HepG2 (cell line): Measurements from ENCODE around the gene FAM83G. TPM values are rescaled to one million over a fixed set of nuclear protein-coding genes. Genes with fewer than 3 reads are reported as not detected.

Experiments used
- ATF3 ChIP-seq: sonication (generic); formaldehyde crosslinking; IDR thresholded peaks from 2 replicates; pipeline ENCODE4 v1.4.0; 2020; ENCODE audit warnings: missing genetic modification reagents
- DBP ChIP-seq: sonication (generic); formaldehyde crosslinking; IDR thresholded peaks from 2 replicates; pipeline ENCODE4 v1.4.0; 2020; ENCODE audit warnings: missing genetic modification reagents; ENCODE audit errors: not compliant biosample characterization
- FOXK2 ChIP-seq: fragments of 450-650 bp; IDR thresholded peaks from 2 replicates; pipeline ENCODE4 v1.6.1; 2016
- GATAD2A ChIP-seq: IDR thresholded peaks from 2 replicates; pipeline ENCODE4 v1.6.1; 2016
- GTF3A ChIP-seq: sonication (generic); formaldehyde crosslinking; conservative IDR thresholded peaks from 2 replicates; pipeline ENCODE4 v1.4.0; 2020; ENCODE audit warnings: mild to moderate bottlenecking, missing genetic modification reagents
- HNF4A ChIP-seq: sonication (generic); formaldehyde crosslinking; IDR thresholded peaks from 2 replicates; pipeline ENCODE4 v1.4.0; 2020; ENCODE audit warnings: missing genetic modification reagents
- HOXA3 ChIP-seq: sonication (generic); formaldehyde crosslinking; IDR thresholded peaks from 2 replicates; pipeline ENCODE4 v1.5.0; 2020; ENCODE audit warnings: missing genetic modification reagents
- IKZF5 ChIP-seq: IDR thresholded peaks from 2 replicates; pipeline ENCODE4 v1.6.1; 2018; ENCODE audit warnings: missing genetic modification reagents, mild to moderate bottlenecking, missing compliant biosample characterization
- KLF16 ChIP-seq, 2 experiments: sonication (generic) in 1 of 2; formaldehyde crosslinking in 1 of 2; IDR thresholded peaks; 2 replicates each; pipeline versions ENCODE4 v1.6.1 to v1.8.0; 2016 to 2023; ENCODE audit warnings: missing genetic modification reagents in 2 of 2, missing compliant biosample characterization in 1 of 2
- MATR3 ChIP-seq: sonication (generic); formaldehyde crosslinking; IDR thresholded peaks from 2 replicates; pipeline ENCODE4 v1.4.0; 2020; ENCODE audit warnings: missing genetic modification reagents
- PCBP2 ChIP-seq: fragments of 200-400 bp; formaldehyde crosslinking; optimal IDR thresholded peaks from 2 replicates; pipeline ENCODE3; 2018; ENCODE audit warnings: low read length, low read depth; ENCODE audit not compliant: poor library complexity, severe bottlenecking
- RORA ChIP-seq: sonication (generic); formaldehyde crosslinking; IDR thresholded peaks from 2 replicates; pipeline ENCODE4 v1.5.0; 2020; ENCODE audit warnings: mild to moderate bottlenecking, missing genetic modification reagents, moderate library complexity
- ZBTB20 ChIP-seq: sonication (generic); formaldehyde crosslinking; IDR thresholded peaks from 2 replicates; pipeline ENCODE4 v1.8.1; 2023; ENCODE audit warnings: missing genetic modification reagents, low read depth, mild to moderate bottlenecking, borderline replicate concordance
- ZIK1 ChIP-seq: sonication (generic); formaldehyde crosslinking; IDR thresholded peaks from 2 replicates; pipeline ENCODE4 v1.5.0; 2020; ENCODE audit warnings: mild to moderate bottlenecking, low read depth, missing genetic modification reagents, borderline replicate concordance
- ZNF570 ChIP-seq: sonication (generic); formaldehyde crosslinking; IDR thresholded peaks from 2 replicates; pipeline ENCODE4 v1.4.0; 2020; ENCODE audit warnings: mild to moderate bottlenecking, missing genetic modification reagents, borderline replicate concordance
- ZNF605 ChIP-seq: sonication (generic); formaldehyde crosslinking; IDR thresholded peaks from 2 replicates; pipeline ENCODE4 v1.8.0; 2022; ENCODE audit warnings: mild to moderate bottlenecking, missing genetic modification reagents
- polyA plus RNA-seq, 8 experiments: library from polyadenylated mRNA; depleted of rRNA in 3 of 8; stranded (reverse) in 7 of 8; unstranded in 1 of 8; fragments of >200 nt; fragmentation: Illumina TruSeq in 4 of 8; extraction: Trizol in 4 of 8; gene quantifications; 2 replicates each; pipeline versions ENCODE4 v1.2.1 to v1.2.3, GENCODE V29; 2011 to 2016; ENCODE audit warnings: low read depth in 4 of 8, missing spikeins in 1 of 8, mixed read lengths in 1 of 8; ENCODE audit not compliant: insufficient read depth in 1 of 8
- total RNA-seq, 5 experiments: library from RNA; depleted of rRNA; stranded (reverse); fragments of >200 nt; fragmentation: Illumina TruSeq; extraction: Trizol; gene quantifications; 2 replicates each; pipeline ENCODE4 v1.2.3, GENCODE V29; 2016; ENCODE audit warnings: low read depth in 1 of 5
- TF ChIP-seq, protein P1 (sequence below): sonication (generic); formaldehyde crosslinking; IDR thresholded peaks from 2 replicates; pipeline ENCODE4 v1.4.0; 2020; ENCODE audit warnings: missing genetic modification reagents, mild to moderate bottlenecking, borderline replicate concordance
- TF ChIP-seq, protein P2 (sequence below): sonication (generic); formaldehyde crosslinking; conservative IDR thresholded peaks from 2 replicates; pipeline ENCODE4 v1.4.0; 2020; ENCODE audit warnings: missing genetic modification reagents
- TF ChIP-seq, protein P3 (sequence below): sonication (generic); formaldehyde crosslinking; IDR thresholded peaks from 2 replicates; pipeline ENCODE4 v1.4.0; 2020; ENCODE audit warnings: mild to moderate bottlenecking, missing genetic modification reagents
- TF ChIP-seq, protein P4 (sequence below): sonication (generic); formaldehyde crosslinking; IDR thresholded peaks from 2 replicates; pipeline ENCODE4 v1.8.1; 2023; ENCODE audit warnings: mild to moderate bottlenecking, missing genetic modification reagents

FAM83G gene
- total and polyA plus RNA-seq, 2 of the 13 experiments (the other 11 are each of a cell fraction or from before 2014, with no cell fraction given), result 13.7 to 18.6 TPM

DNA sequence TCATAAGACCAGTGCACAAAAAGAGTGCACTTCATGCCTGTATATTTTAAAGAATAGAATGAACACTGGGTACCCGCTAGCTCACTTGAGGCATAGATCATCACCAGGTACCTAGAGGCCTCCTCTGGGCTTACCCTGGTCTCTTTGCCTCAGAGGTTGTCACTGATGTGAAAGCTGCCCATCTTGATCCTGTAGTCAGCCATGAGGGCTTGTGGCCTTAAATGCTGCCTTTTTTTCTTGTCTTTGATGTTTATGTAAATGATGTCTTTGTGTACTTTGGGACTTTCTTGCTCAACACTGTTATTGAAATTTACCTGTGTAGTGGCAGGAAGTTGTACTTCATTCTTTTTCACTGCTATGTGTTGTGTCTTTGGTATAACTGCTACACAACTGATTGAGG lies 79.4 kb downstream of the FAM83G start (continued):
- TF ChIP-seq, protein P1, sequence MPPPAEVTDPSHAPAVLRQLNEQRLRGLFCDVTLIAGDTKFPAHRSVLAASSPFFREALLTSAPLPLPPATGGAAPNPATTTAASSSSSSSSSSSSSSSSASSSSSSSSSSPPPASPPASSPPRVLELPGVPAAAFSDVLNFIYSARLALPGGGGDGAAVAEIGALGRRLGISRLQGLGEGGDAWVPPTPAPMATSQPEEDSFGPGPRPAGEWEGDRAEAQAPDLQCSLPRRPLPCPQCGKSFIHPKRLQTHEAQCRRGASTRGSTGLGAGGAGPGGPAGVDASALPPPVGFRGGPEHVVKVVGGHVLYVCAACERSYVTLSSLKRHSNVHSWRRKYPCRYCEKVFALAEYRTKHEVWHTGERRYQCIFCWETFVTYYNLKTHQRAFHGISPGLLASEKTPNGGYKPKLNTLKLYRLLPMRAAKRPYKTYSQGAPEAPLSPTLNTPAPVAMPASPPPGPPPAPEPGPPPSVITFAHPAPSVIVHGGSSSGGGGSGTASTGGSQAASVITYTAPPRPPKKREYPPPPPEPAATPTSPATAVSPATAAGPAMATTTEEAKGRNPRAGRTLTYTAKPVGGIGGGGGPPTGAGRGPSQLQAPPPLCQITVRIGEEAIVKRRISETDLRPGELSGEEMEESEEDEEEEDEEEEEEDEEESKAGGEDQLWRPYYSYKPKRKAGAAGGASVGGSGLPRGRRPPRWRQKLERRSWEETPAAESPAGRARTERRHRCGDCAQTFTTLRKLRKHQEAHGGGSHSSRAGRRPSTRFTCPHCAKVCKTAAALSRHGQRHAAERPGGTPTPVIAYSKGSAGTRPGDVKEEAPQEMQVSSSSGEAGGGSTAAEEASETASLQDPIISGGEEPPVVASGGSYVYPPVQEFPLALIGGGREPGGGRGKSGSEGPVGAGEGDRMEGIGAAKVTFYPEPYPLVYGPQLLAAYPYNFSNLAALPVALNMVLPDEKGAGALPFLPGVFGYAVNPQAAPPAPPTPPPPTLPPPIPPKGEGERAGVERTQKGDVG (CRISPR knock-in tag), result no peak
- TF ChIP-seq, protein P2, sequence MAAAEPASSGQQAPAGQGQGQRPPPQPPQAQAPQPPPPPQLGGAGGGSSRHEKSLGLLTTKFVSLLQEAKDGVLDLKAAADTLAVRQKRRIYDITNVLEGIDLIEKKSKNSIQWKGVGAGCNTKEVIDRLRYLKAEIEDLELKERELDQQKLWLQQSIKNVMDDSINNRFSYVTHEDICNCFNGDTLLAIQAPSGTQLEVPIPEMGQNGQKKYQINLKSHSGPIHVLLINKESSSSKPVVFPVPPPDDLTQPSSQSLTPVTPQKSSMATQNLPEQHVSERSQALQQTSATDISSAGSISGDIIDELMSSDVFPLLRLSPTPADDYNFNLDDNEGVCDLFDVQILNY (CRISPR knock-in tag), result no peak
- TF ChIP-seq, protein P3, sequence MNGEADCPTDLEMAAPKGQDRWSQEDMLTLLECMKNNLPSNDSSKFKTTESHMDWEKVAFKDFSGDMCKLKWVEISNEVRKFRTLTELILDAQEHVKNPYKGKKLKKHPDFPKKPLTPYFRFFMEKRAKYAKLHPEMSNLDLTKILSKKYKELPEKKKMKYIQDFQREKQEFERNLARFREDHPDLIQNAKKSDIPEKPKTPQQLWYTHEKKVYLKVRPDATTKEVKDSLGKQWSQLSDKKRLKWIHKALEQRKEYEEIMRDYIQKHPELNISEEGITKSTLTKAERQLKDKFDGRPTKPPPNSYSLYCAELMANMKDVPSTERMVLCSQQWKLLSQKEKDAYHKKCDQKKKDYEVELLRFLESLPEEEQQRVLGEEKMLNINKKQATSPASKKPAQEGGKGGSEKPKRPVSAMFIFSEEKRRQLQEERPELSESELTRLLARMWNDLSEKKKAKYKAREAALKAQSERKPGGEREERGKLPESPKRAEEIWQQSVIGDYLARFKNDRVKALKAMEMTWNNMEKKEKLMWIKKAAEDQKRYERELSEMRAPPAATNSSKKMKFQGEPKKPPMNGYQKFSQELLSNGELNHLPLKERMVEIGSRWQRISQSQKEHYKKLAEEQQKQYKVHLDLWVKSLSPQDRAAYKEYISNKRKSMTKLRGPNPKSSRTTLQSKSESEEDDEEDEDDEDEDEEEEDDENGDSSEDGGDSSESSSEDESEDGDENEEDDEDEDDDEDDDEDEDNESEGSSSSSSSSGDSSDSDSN, result no peak
- TF ChIP-seq FOXK2 (peak; percentile 53; the same call in 1 of the 2 replicates), IKZF5 (CRISPR knock-in tag) (no peak), GATAD2A (peak; percentile 87), MATR3 (CRISPR knock-in tag) (no peak), ZNF605 (CRISPR knock-in tag) (no peak), KLF16 (CRISPR knock-in tag; IDR thresholded peaks at IDR 0.05) (peak in 1 of 2 experiments; percentile 56; a peak in 1 of 4 replicates), GTF3A (CRISPR knock-in tag) (no peak), PCBP2 (no peak), ZBTB20 (CRISPR knock-in tag) (no peak), HNF4A (CRISPR knock-in tag) (peak; percentile 54), HOXA3 (CRISPR knock-in tag) (no peak), ATF3 (CRISPR knock-in tag) (no peak), ZNF570 (CRISPR knock-in tag) (no peak), ZIK1 (CRISPR knock-in tag) (no peak), RORA (CRISPR knock-in tag) (no peak), DBP (no peak)
- TF ChIP-seq, protein P4, sequence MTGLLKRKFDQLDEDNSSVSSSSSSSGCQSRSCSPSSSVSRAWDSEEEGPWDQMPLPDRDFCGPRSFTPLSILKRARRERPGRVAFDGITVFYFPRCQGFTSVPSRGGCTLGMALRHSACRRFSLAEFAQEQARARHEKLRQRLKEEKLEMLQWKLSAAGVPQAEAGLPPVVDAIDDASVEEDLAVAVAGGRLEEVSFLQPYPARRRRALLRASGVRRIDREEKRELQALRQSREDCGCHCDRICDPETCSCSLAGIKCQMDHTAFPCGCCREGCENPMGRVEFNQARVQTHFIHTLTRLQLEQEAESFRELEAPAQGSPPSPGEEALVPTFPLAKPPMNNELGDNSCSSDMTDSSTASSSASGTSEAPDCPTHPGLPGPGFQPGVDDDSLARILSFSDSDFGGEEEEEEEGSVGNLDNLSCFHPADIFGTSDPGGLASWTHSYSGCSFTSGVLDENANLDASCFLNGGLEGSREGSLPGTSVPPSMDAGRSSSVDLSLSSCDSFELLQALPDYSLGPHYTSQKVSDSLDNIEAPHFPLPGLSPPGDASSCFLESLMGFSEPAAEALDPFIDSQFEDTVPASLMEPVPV (CRISPR knock-in tag), result no peak
